GM21390 (cell line): ENCODE measurements around the gene NUDT7.

Experiments
- ATAC-seq: cut with Tn5 transposase; IDR thresholded peaks from one replicate; pipeline ENCODE4 v1.9.1; 2021; ENCODE audit not compliant: unreplicated experiment

NUDT7 gene

GRCh38 chr16:77723108-77723514 lies 797 bp downstream of the NUDT7 start:
- peak; percentile 16 for ATAC-seq

GRCh38 chr16:77724174-77724573 lies 1.9 kb downstream of the NUDT7 start:
- no peak for ATAC-seq

GRCh38 chr16:77729951-77730350 lies 7.6 kb downstream of the NUDT7 start:
- ATAC-seq, result no peak

GRCh38 chr16:77732241-77732946 lies 10.1 kb downstream of the NUDT7 start:
- ATAC-seq, result no peak

GRCh38 chr16:77736879-77737278 lies 14.6 kb downstream of the NUDT7 start:
- ATAC-seq, result peak; percentile 65

- ATAC-seq, result no peak
Measured at GRCh38 chr16:77738706-77739558, 16.6 kb downstream of the NUDT7 start.

- ATAC-seq, result no peak
Measured at GRCh38 chr16:77739559-77739892, 17.2 kb downstream of the NUDT7 start.

- no peak for ATAC-seq
Measured at GRCh38 chr16:77744141-77744540, 21.8 kb downstream of the NUDT7 start.

- ATAC-seq, result no peak
Measured at GRCh38 chr16:77745972-77746371, 23.7 kb downstream of the NUDT7 start.

GRCh38 chr16:77748421-77749005 lies 26.2 kb downstream of the NUDT7 start:
- ATAC-seq, result no peak

- ATAC-seq, result no peak
Measured at GRCh38 chr16:77749415-77749814, 27.1 kb downstream of the NUDT7 start.

GRCh38 chr16:77758046-77758445 lies 35.7 kb downstream of the NUDT7 start:
- no peak for ATAC-seq

GRCh38 chr16:77758508-77758907 lies 36.2 kb downstream of the NUDT7 start:
- no peak for ATAC-seq

- no peak for ATAC-seq
Measured at GRCh38 chr16:77759201-77759600, 36.9 kb downstream of the NUDT7 start.

GRCh38 chr16:77759821-77760220 lies 37.5 kb downstream of the NUDT7 start:
- no peak for ATAC-seq

- no peak for ATAC-seq
Measured at GRCh38 chr16:77760800-77761199, 38.5 kb downstream of the NUDT7 start.

- ATAC-seq, result no peak
Measured at GRCh38 chr16:77761204-77761603, 38.9 kb downstream of the NUDT7 start.

GRCh38 chr16:77762262-77762661 lies 39.9 kb downstream of the NUDT7 start:
- ATAC-seq, result no peak

GRCh38 chr16:77763994-77764393 lies 41.7 kb downstream of the NUDT7 start:
- ATAC-seq, result no peak

GRCh38 chr16:77767211-77767610 lies 44.9 kb downstream of the NUDT7 start:
- ATAC-seq, result no peak

- ATAC-seq, result no peak
Measured at GRCh38 chr16:77767826-77768225, 45.5 kb downstream of the NUDT7 start.
